CD4-positive, alpha-beta memory T cell (primary cell): ENCODE results near the gene MYBL2. TPM values are rescaled to one million over a fixed set of nuclear protein-coding genes. Genes with fewer than 3 reads are reported as not detected.

Source experiments
- CTCF ChIA-PET: fragments of 350-600 bp; sonication (Branson Sonifier 250); formaldehyde crosslinking; loops from one replicate; lab custom pipeline; 2021; ENCODE audit warnings: inconsistent platforms; ENCODE audit not compliant: partially characterized antibody; lab: Charles Lee
- POLR2A ChIA-PET: fragments of 350-600 bp; sonication (Branson Sonifier 250); formaldehyde crosslinking; loops from one replicate; lab custom pipeline; 2021; ENCODE audit not compliant: partially characterized antibody; lab: Charles Lee
- DNase-seq, 5 donors: peaks; one replicate each; pipeline versions ENCODE4 v3.0.0 to v3.0.0-alpha.2; 2020 to 2022; ENCODE audit warnings: mixed read lengths in 1 of 5
- H3K27ac ChIP-seq: one replicate; pipeline ENCODE4 v1.7.0; 2013; ENCODE audit warnings: low read depth, low read length
- H3K27me3 ChIP-seq: 2 replicates; pipeline ENCODE4 v1.7.0; 2013; ENCODE audit warnings: mild to moderate bottlenecking, low read length, moderate library complexity; ENCODE audit not compliant: insufficient read depth
- H3K36me3 ChIP-seq: 2 replicates; pipeline ENCODE4 v1.7.0; 2013; ENCODE audit warnings: mild to moderate bottlenecking, low read length, moderate library complexity; ENCODE audit not compliant: insufficient read depth
- H3K4me1 ChIP-seq: 2 replicates; pipeline ENCODE4 v1.7.0; 2013; ENCODE audit warnings: mild to moderate bottlenecking, low read length, moderate library complexity; ENCODE audit not compliant: insufficient read depth
- H3K4me3 ChIP-seq, 2 donors: one replicate each; pipeline ENCODE4 v1.7.0; 2013; ENCODE audit warnings: low read length in 2 of 2, mild to moderate bottlenecking in 1 of 2
- H3K9me3 ChIP-seq, 2 donors: one replicate each; pipeline ENCODE4 v1.7.0; 2013; ENCODE audit warnings: low read length in 2 of 2, control low read depth in 1 of 2; ENCODE audit not compliant: control insufficient read depth in 1 of 2
- H3K27ac Mint-ChIP-seq, 7 donors: one replicate each; pipeline ENCODE4 v1.8.0; 2020 to 2021; ENCODE audit warnings: mixed read lengths in 7 of 7, mild to moderate bottlenecking in 6 of 7, inconsistent platforms in 3 of 7, moderate library complexity in 3 of 7
- H3K27me3 Mint-ChIP-seq, 2 donors: one replicate each; pipeline ENCODE4 v1.8.0; 2020 to 2021; ENCODE audit warnings: mixed read lengths in 2 of 2
- H3K36me3 Mint-ChIP-seq, 2 donors: one replicate each; pipeline ENCODE4 v1.8.0; 2020 to 2021; ENCODE audit warnings: mixed read lengths in 2 of 2, inconsistent platforms in 1 of 2, mild to moderate bottlenecking in 1 of 2
- H3K4me1 Mint-ChIP-seq, 4 donors: one replicate each; pipeline ENCODE4 v1.8.0; 2020 to 2021; ENCODE audit warnings: mixed read lengths in 4 of 4, mild to moderate bottlenecking in 1 of 4
- H3K4me3 Mint-ChIP-seq, 8 donors: one replicate each; pipeline ENCODE4 v1.8.0; 2020 to 2021; ENCODE audit warnings: mixed read lengths in 8 of 8, mild to moderate bottlenecking in 7 of 8, moderate library complexity in 6 of 8, inconsistent platforms in 3 of 8
- H3K9me3 Mint-ChIP-seq, 8 donors: one replicate each; pipeline ENCODE4 v1.8.0; 2020 to 2021; ENCODE audit warnings: mixed read lengths in 8 of 8, mild to moderate bottlenecking in 5 of 8, inconsistent platforms in 3 of 8, moderate library complexity in 1 of 8
- intact Hi-C: fragments of 100-400 bp; cut with micrococcal nuclease; formaldehyde crosslinking; loops from one replicate; pipeline ENCODE4 v1.15.1; 2023
- polyA plus RNA-seq, 2 donors: library from polyadenylated mRNA; unstranded; fragments of 300-500 nt; fragmentation: Illumina TruSeq; gene quantifications; one replicate each; pipeline ENCODE4 v1.2.3, GENCODE V29; 2021
- total RNA-seq, 2 experiments: library from RNA; stranded (reverse); gene quantifications; one replicate each; pipeline ENCODE4 v1.2.3, GENCODE V29; 2021

The MYBL2 gene
- total and polyA plus RNA-seq, 4 experiments from 2014 or later, result 0.11 to 0.22 TPM; not detected in 2

DNA sequence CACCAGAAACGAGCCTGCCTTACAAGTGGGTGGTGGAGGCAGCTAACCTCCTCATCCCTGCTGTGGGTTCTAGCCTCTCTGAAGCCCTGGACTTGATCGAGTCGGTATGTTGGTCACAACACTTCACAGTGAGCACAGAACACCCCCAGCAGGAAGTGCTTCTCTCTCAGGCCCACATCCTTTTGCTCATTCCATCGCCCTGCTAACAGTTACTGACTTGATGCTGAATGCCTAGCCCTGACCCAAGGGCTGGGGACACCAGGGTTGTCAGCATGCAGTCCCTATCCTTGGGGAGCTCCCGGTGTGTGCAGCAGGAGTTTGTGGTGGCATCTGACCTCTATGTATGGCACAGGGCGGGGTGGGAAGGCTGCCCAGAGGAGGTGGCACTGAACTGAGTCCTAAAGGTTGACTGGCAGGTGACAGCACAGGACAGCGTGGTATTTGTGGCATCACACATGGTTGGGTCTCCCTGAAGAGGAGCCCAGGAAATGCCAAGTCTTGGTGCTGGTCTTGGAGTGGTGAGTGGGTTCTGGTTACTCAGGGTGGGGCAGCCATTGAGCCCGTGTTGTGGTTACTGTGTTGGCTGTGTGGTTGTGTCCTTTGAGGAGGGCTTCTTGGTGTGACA is 33.1 kb downstream of the MYBL2 start:
- H3K36me3 Mint-ChIP-seq, result no peaks in the 10 kb centered on the region
- no peak overlapping the region for H3K4me3 Mint-ChIP-seq
- H3K27me3 ChIP-seq, result no peaks in the 10 kb centered on the region
- H3K4me3 ChIP-seq, result no peak overlapping the region
- no peak overlapping the region for H3K27ac ChIP-seq
- H3K4me1 Mint-ChIP-seq, result no peaks in the 10 kb centered on the region
- no peaks in the 10 kb centered on the region for H3K9me3 Mint-ChIP-seq
- ChIA-PET POLR2A (no interaction called here), CTCF (no interaction called here)
- DNase-seq, result no peak
- no peaks in the 10 kb centered on the region for H3K36me3 ChIP-seq
- no peaks in the 10 kb centered on the region for H3K27me3 Mint-ChIP-seq
- H3K4me1 ChIP-seq, result no peaks in the 10 kb centered on the region
- intact Hi-C loops, result no loop called here
- H3K9me3 ChIP-seq, result no peaks in the 10 kb centered on the region
- peak overlapping the region in 1 of 7 donors; percentile 62 for H3K27ac Mint-ChIP-seq

DNA sequence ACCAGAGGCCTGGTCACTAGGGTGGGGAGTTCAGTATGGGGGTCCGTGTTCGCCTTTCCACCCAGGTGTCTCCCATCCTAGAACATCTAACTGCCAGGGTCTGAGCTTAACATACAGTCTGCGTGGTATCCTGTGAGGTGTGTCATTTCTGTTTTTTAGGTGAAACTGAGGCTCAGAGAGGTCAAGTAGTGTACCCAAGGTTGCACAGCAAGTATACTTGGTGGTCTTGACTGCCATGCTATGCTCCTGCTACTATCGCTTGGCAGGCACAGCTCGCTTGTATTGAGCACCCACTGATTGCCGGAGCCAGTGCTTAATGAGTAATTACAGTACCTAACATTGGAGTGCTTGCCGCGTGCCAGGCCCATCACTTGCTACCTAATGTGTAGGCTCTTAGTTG is 33.7 kb downstream of the MYBL2 start:
- DNase-seq, result no peak

GRCh38 chr20:43702502-43702901 is 35.6 kb downstream of the MYBL2 start:
- no peak overlapping the region for H3K4me3 ChIP-seq
- H3K4me1 ChIP-seq, result no peaks in the 10 kb centered on the region
- CTCF ChIA-PET, result no interaction called here
- POLR2A ChIA-PET, result no interaction called here
- H3K27me3 ChIP-seq, result no peaks in the 10 kb centered on the region
- no peak overlapping the region for H3K27ac ChIP-seq
- no peaks in the 10 kb centered on the region for H3K9me3 Mint-ChIP-seq
- H3K27me3 Mint-ChIP-seq, result no peaks in the 10 kb centered on the region
- intact Hi-C loops, result no loop called here
- no peaks in the 10 kb centered on the region for H3K9me3 ChIP-seq
- H3K4me3 Mint-ChIP-seq, result no peak overlapping the region
- DNase-seq, result no peak
- H3K27ac Mint-ChIP-seq, result no peak overlapping the region
- H3K36me3 ChIP-seq, result no peaks in the 10 kb centered on the region
- H3K4me1 Mint-ChIP-seq, result no peaks in the 10 kb centered on the region
- no peaks in the 10 kb centered on the region for H3K36me3 Mint-ChIP-seq

More for the DNA sequence above, 33.7 kb downstream of the MYBL2 start:
- H3K4me1 Mint-ChIP-seq, result no peaks in the 10 kb centered on the region
- Histone ChIP-seq H3K9me3 (no peaks in the 10 kb centered on the region), H3K27ac (no peak overlapping the region), H3K27me3 (no peaks in the 10 kb centered on the region), H3K36me3 (no peaks in the 10 kb centered on the region), H3K4me1 (no peaks in the 10 kb centered on the region), H3K4me3 (no peak overlapping the region)
- H3K27ac Mint-ChIP-seq, result no peak overlapping the region
- ChIA-PET POLR2A (no interaction called here), CTCF (no interaction called here)
- H3K9me3 Mint-ChIP-seq, result no peaks in the 10 kb centered on the region
- H3K27me3 Mint-ChIP-seq, result no peaks in the 10 kb centered on the region
- H3K36me3 Mint-ChIP-seq, result no peaks in the 10 kb centered on the region
- intact Hi-C loops, result no loop called here
- no peak overlapping the region for H3K4me3 Mint-ChIP-seq

- Mint-ChIP-seq H3K36me3 (no peaks in the 10 kb centered on the region), H3K4me3 (no peak overlapping the region), H3K9me3 (no peaks in the 10 kb centered on the region), H3K4me1 (no peaks in the 10 kb centered on the region), H3K27ac (peak overlapping the region in 1 of 7 donors; percentile 18), H3K27me3 (no peaks in the 10 kb centered on the region)
- no peaks in the 10 kb centered on the region for H3K9me3 ChIP-seq
- intact Hi-C loops, result no loop called here
- ChIA-PET CTCF (interaction anchor here (0.5 kb wide), 1 partner anchor 12 kb away, joined by 3 read pairs; no protein-coding TSS in a partner anchor), POLR2A (no interaction called here)
- H3K27me3 ChIP-seq, result no peaks in the 10 kb centered on the region
- no peaks in the 10 kb centered on the region for H3K4me1 ChIP-seq
- H3K27ac ChIP-seq, result no peak overlapping the region
- no peak overlapping the region for H3K4me3 ChIP-seq
- DNase-seq, result no peak
- no peaks in the 10 kb centered on the region for H3K36me3 ChIP-seq
Measured at GRCh38 chr20:43710370-43711044, 43.6 kb downstream of the MYBL2 start.

- no peaks in the 10 kb centered on the region for H3K36me3 ChIP-seq
- CTCF ChIA-PET, result no interaction called here
Measured at GRCh38 chr20:43711098-43711654, 44.3 kb downstream of the MYBL2 start.

DNA sequence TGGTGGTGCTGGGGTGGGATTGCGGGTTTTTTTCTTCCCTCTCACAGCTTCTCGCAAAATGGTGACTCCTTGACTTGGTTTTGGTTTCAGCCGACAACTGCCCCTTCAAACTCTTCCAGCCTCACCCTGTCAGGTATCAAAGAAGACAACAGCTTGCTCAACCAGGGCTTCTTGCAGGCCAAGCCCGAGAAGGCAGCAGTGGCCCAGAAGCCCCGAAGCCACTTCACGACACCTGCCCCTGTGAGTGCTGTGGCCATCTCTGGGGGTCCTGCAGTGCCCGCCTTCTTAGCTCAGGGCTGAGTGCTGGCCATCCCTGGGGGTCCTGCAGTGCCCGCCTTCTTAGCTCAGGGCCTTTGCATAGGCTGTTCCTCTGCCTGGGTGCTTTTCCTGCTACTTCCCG is 48.1 kb downstream of the MYBL2 start:
- POLR2A ChIA-PET, result no interaction called here
- peak overlapping the region in 1 of 7 donors; percentile 7 for H3K27ac Mint-ChIP-seq

More at GRCh38 chr20:43711098-43711654, 44.3 kb downstream of the MYBL2 start:
- Mint-ChIP-seq H3K27me3 (no peaks in the 10 kb centered on the region), H3K27ac (peak overlapping the region in 1 of 7 donors; percentile 18), H3K4me3 (no peak overlapping the region), H3K9me3 (no peaks in the 10 kb centered on the region), H3K36me3 (no peaks in the 10 kb centered on the region), H3K4me1 (no peaks in the 10 kb centered on the region)
- no peak for DNase-seq
- H3K27ac ChIP-seq, result no peak overlapping the region
- POLR2A ChIA-PET, result no interaction called here
- H3K4me3 ChIP-seq, result no peak overlapping the region
- H3K4me1 ChIP-seq, result no peaks in the 10 kb centered on the region
- no peaks in the 10 kb centered on the region for H3K27me3 ChIP-seq
- intact Hi-C loops, result no loop called here
- no peaks in the 10 kb centered on the region for H3K9me3 ChIP-seq

GRCh38 chr20:43715511-43715910 is 48.6 kb downstream of the MYBL2 start:
- Mint-ChIP-seq H3K9me3 (peaks cover 0 to 3% (median 0%) of the 10 kb centered on the region in 8 donors), H3K36me3 (no peaks in the 10 kb centered on the region), H3K27ac (peak overlapping the region in 1 of 7 donors; percentile 7), H3K4me3 (no peak overlapping the region), H3K4me1 (peaks cover 0 to 11% (median 2%) of the 10 kb centered on the region in 4 donors), H3K27me3 (no peaks in the 10 kb centered on the region)
- Histone ChIP-seq H3K4me1 (no peaks in the 10 kb centered on the region), H3K9me3 (no peaks in the 10 kb centered on the region), H3K27ac (no peak overlapping the region), H3K27me3 (no peaks in the 10 kb centered on the region), H3K36me3 (no peaks in the 10 kb centered on the region), H3K4me3 (no peak overlapping the region)
- ChIA-PET CTCF (no interaction called here), POLR2A (no interaction called here)
- DNase-seq, result no peak
- intact Hi-C loops, result no loop called here

More for the DNA sequence above, 48.1 kb downstream of the MYBL2 start:
- H3K27me3 Mint-ChIP-seq, result no peaks in the 10 kb centered on the region
- Histone ChIP-seq H3K4me1 (no peaks in the 10 kb centered on the region), H3K36me3 (no peaks in the 10 kb centered on the region), H3K4me3 (no peak overlapping the region), H3K27ac (no peak overlapping the region), H3K9me3 (no peaks in the 10 kb centered on the region), H3K27me3 (no peaks in the 10 kb centered on the region)
- no peaks in the 10 kb centered on the region for H3K36me3 Mint-ChIP-seq
- H3K9me3 Mint-ChIP-seq, result peaks cover 0 to 2% (median 0%) of the 10 kb centered on the region in 8 donors
- H3K4me1 Mint-ChIP-seq, result peaks cover 0 to 7% (median under 1%) of the 10 kb centered on the region in 4 donors
- intact Hi-C loops, result no loop called here
- CTCF ChIA-PET, result no interaction called here
- DNase-seq, result no peak
- H3K4me3 Mint-ChIP-seq, result no peak overlapping the region
